ENCODE results near the gene WFDC5. TPM values are rescaled to one million over a fixed set of nuclear protein-coding genes. Genes with fewer than 3 reads are reported as not detected.

WFDC5 gene
- total RNA-seq, 1 experiment from 2014 or later = not detected

- H4K20me1 ChIP-seq (ENCODE audit: insufficient read depth, low read depth, low read length) = no peaks in the 10 kb centered on the region
- H3K9me2 ChIP-seq (replicated peaks; ENCODE audit: insufficient read depth, low read length) = no peaks in the 10 kb centered on the region
- no peak overlapping the region for H3K4me3 ChIP-seq (ENCODE audit: low read length)
- no peak overlapping the region for H3K27ac ChIP-seq (ENCODE audit: low read length)
- H3K9ac ChIP-seq (ENCODE audit: low read length) = no peak overlapping the region
- no peaks in the 10 kb centered on the region for H3K79me2 ChIP-seq (ENCODE audit: low read length)
- no peaks in the 10 kb centered on the region for H3K9me3 ChIP-seq (ENCODE audit: low read length)
- no peak overlapping the region for H3K4me2 ChIP-seq (ENCODE audit: low read depth, low read length, poor library complexity, severe bottlenecking)
- peaks cover 4% of the 10 kb centered on the region; the same call in 1 of the 2 replicates for H3K4me1 ChIP-seq (ENCODE audit: low read length)
- H3K27me3 ChIP-seq (ENCODE audit: low read length) = no peaks in the 10 kb centered on the region
- no peak for DNase-seq
- peaks cover 21% of the 10 kb centered on the region; the same call in 1 of the 2 replicates for H3K36me3 ChIP-seq (ENCODE audit: insufficient read depth, low read length)
- no peak overlapping the region for H2AFZ ChIP-seq (ENCODE audit: low read length)
Measured at GRCh38 chr20:45092898-45093297, 22.1 kb downstream of the WFDC5 start.

GRCh38 chr20:45091366-45091765 is 23.6 kb downstream of the WFDC5 start:
- Histone ChIP-seq H3K4me3 (ENCODE audit: low read length) (no peak overlapping the region), H2AFZ (ENCODE audit: low read length) (no peak overlapping the region), H3K9me3 (ENCODE audit: low read length) (no peaks in the 10 kb centered on the region), H3K4me1 (ENCODE audit: low read length) (peaks cover 4% of the 10 kb centered on the region; the same call in 1 of the 2 replicates), H3K9ac (ENCODE audit: low read length) (no peak overlapping the region), H3K27ac (ENCODE audit: low read length) (no peak overlapping the region; the same call in 1 of the 2 replicates), H3K4me2 (ENCODE audit: low read depth, low read length, poor library complexity, severe bottlenecking) (no peak overlapping the region), H3K27me3 (ENCODE audit: low read length) (no peaks in the 10 kb centered on the region), H3K9me2 (replicated peaks; ENCODE audit: insufficient read depth, low read length) (no peaks in the 10 kb centered on the region), H3K79me2 (ENCODE audit: low read length) (no peaks in the 10 kb centered on the region), H3K36me3 (ENCODE audit: insufficient read depth, low read length) (peaks cover 34% of the 10 kb centered on the region), H4K20me1 (ENCODE audit: insufficient read depth, low read depth, low read length) (no peaks in the 10 kb centered on the region)
- no peak for DNase-seq

- H3K36me3 ChIP-seq (ENCODE audit: insufficient read depth, low read length) = peaks cover 42% of the 10 kb centered on the region
- no peak overlapping the region for H3K27ac ChIP-seq (ENCODE audit: low read length)
- no peak overlapping the region for H3K4me3 ChIP-seq (ENCODE audit: low read length)
- no peaks in the 10 kb centered on the region for H3K79me2 ChIP-seq (ENCODE audit: low read length)
- no peaks in the 10 kb centered on the region for H3K9me2 ChIP-seq (replicated peaks; ENCODE audit: insufficient read depth, low read length)
- no peak overlapping the region for H2AFZ ChIP-seq (ENCODE audit: low read length)
- no peaks in the 10 kb centered on the region for H4K20me1 ChIP-seq (ENCODE audit: insufficient read depth, low read depth, low read length)
- no peak overlapping the region for H3K4me2 ChIP-seq (ENCODE audit: low read depth, low read length, poor library complexity, severe bottlenecking)
- H3K4me1 ChIP-seq (ENCODE audit: low read length) = peaks cover 2% of the 10 kb centered on the region; the same call in 1 of the 2 replicates
- H3K9ac ChIP-seq (ENCODE audit: low read length) = no peak overlapping the region
- no peaks in the 10 kb centered on the region for H3K9me3 ChIP-seq (ENCODE audit: low read length)
- no peak for DNase-seq
- no peaks in the 10 kb centered on the region for H3K27me3 ChIP-seq (ENCODE audit: low read length)
Measured at GRCh38 chr20:45090481-45090880, 24.5 kb downstream of the WFDC5 start.

GRCh38 chr20:45088247-45088646 is 26.7 kb downstream of the WFDC5 start:
- Histone ChIP-seq H3K27me3 (ENCODE audit: low read length) (no peaks in the 10 kb centered on the region), H4K20me1 (ENCODE audit: insufficient read depth, low read depth, low read length) (no peaks in the 10 kb centered on the region), H3K4me2 (ENCODE audit: low read depth, low read length, poor library complexity, severe bottlenecking) (no peak overlapping the region), H2AFZ (ENCODE audit: low read length) (no peak overlapping the region), H3K4me3 (ENCODE audit: low read length) (no peak overlapping the region), H3K4me1 (ENCODE audit: low read length) (no peaks in the 10 kb centered on the region), H3K27ac (ENCODE audit: low read length) (no peak overlapping the region), H3K9ac (ENCODE audit: low read length) (no peak overlapping the region), H3K9me3 (ENCODE audit: low read length) (no peaks in the 10 kb centered on the region), H3K9me2 (replicated peaks; ENCODE audit: insufficient read depth, low read length) (no peaks in the 10 kb centered on the region), H3K79me2 (ENCODE audit: low read length) (no peaks in the 10 kb centered on the region), H3K36me3 (ENCODE audit: insufficient read depth, low read length) (peaks cover 46% of the 10 kb centered on the region)
- no peak for DNase-seq

GRCh38 chr20:45087814-45088213 is 27.2 kb downstream of the WFDC5 start:
- H3K27me3 ChIP-seq (ENCODE audit: low read length) = no peaks in the 10 kb centered on the region
- H3K9me3 ChIP-seq (ENCODE audit: low read length) = no peaks in the 10 kb centered on the region
- no peaks in the 10 kb centered on the region for H3K79me2 ChIP-seq (ENCODE audit: low read length)
- no peak overlapping the region for H2AFZ ChIP-seq (ENCODE audit: low read length)
- no peaks in the 10 kb centered on the region for H4K20me1 ChIP-seq (ENCODE audit: insufficient read depth, low read depth, low read length)
- H3K4me3 ChIP-seq (ENCODE audit: low read length) = no peak overlapping the region
- H3K4me1 ChIP-seq (ENCODE audit: low read length) = no peaks in the 10 kb centered on the region
- DNase-seq = no peak
- peaks cover 46% of the 10 kb centered on the region for H3K36me3 ChIP-seq (ENCODE audit: insufficient read depth, low read length)
- H3K9ac ChIP-seq (ENCODE audit: low read length) = no peak overlapping the region
- no peak overlapping the region for H3K4me2 ChIP-seq (ENCODE audit: low read depth, low read length, poor library complexity, severe bottlenecking)
- no peaks in the 10 kb centered on the region for H3K9me2 ChIP-seq (replicated peaks; ENCODE audit: insufficient read depth, low read length)
- no peak overlapping the region for H3K27ac ChIP-seq (ENCODE audit: low read length)

- Histone ChIP-seq H3K4me2 (ENCODE audit: low read depth, low read length, poor library complexity, severe bottlenecking) (no peak overlapping the region), H3K9me3 (ENCODE audit: low read length) (no peaks in the 10 kb centered on the region), H2AFZ (ENCODE audit: low read length) (no peak overlapping the region), H3K4me1 (ENCODE audit: low read length) (no peaks in the 10 kb centered on the region), H4K20me1 (ENCODE audit: insufficient read depth, low read depth, low read length) (no peaks in the 10 kb centered on the region), H3K27ac (ENCODE audit: low read length) (no peak overlapping the region), H3K9me2 (replicated peaks; ENCODE audit: insufficient read depth, low read length) (no peaks in the 10 kb centered on the region), H3K27me3 (ENCODE audit: low read length) (no peaks in the 10 kb centered on the region), H3K9ac (ENCODE audit: low read length) (no peak overlapping the region), H3K4me3 (ENCODE audit: low read length) (no peak overlapping the region), H3K36me3 (ENCODE audit: insufficient read depth, low read length) (peaks cover 51% of the 10 kb centered on the region), H3K79me2 (ENCODE audit: low read length) (no peaks in the 10 kb centered on the region)
- no peak for DNase-seq
Measured at GRCh38 chr20:45087097-45087790, 27.7 kb downstream of the WFDC5 start.

GRCh38 chr20:45085867-45086266 is 29.1 kb downstream of the WFDC5 start:
- Histone ChIP-seq H3K79me2 (ENCODE audit: low read length) (no peaks in the 10 kb centered on the region), H3K27ac (ENCODE audit: low read length) (no peak overlapping the region)

GRCh38 chr20:45085289-45085688 is 29.7 kb downstream of the WFDC5 start:
- no peak for DNase-seq
- Histone ChIP-seq H3K27me3 (ENCODE audit: low read length) (no peaks in the 10 kb centered on the region), H3K4me2 (ENCODE audit: low read depth, low read length, poor library complexity, severe bottlenecking) (no peak overlapping the region), H3K9me3 (ENCODE audit: low read length) (no peaks in the 10 kb centered on the region), H3K9me2 (replicated peaks; ENCODE audit: insufficient read depth, low read length) (no peaks in the 10 kb centered on the region), H3K36me3 (ENCODE audit: insufficient read depth, low read length) (peaks cover 64% of the 10 kb centered on the region), H3K9ac (ENCODE audit: low read length) (no peak overlapping the region), H3K27ac (ENCODE audit: low read length) (no peak overlapping the region), H3K4me3 (ENCODE audit: low read length) (no peak overlapping the region), H2AFZ (ENCODE audit: low read length) (no peak overlapping the region), H3K79me2 (ENCODE audit: low read length) (no peaks in the 10 kb centered on the region), H3K4me1 (ENCODE audit: low read length) (no peaks in the 10 kb centered on the region), H4K20me1 (ENCODE audit: insufficient read depth, low read depth, low read length) (no peaks in the 10 kb centered on the region)

More at GRCh38 chr20:45085867-45086266, 29.1 kb downstream of the WFDC5 start:
- H3K4me3 ChIP-seq (ENCODE audit: low read length) = no peak overlapping the region
- no peaks in the 10 kb centered on the region for H3K9me3 ChIP-seq (ENCODE audit: low read length)
- no peak overlapping the region for H3K4me2 ChIP-seq (ENCODE audit: low read depth, low read length, poor library complexity, severe bottlenecking)
- H3K4me1 ChIP-seq (ENCODE audit: low read length) = no peaks in the 10 kb centered on the region
- no peak overlapping the region for H2AFZ ChIP-seq (ENCODE audit: low read length)
- peaks cover 64% of the 10 kb centered on the region for H3K36me3 ChIP-seq (ENCODE audit: insufficient read depth, low read length)
- H3K9ac ChIP-seq (ENCODE audit: low read length) = no peak overlapping the region
- H3K27me3 ChIP-seq (ENCODE audit: low read length) = no peaks in the 10 kb centered on the region
- H3K9me2 ChIP-seq (replicated peaks; ENCODE audit: insufficient read depth, low read length) = no peaks in the 10 kb centered on the region
- no peaks in the 10 kb centered on the region for H4K20me1 ChIP-seq (ENCODE audit: insufficient read depth, low read depth, low read length)
- no peak for DNase-seq
